GM18526 (cell line): ENCODE results near the gene WNT9A.

Experiments used
- POLR2A ChIP-seq: IDR thresholded peaks from 3 replicates; pipeline ENCODE4 v1.6.1; 2011; ENCODE audit not compliant: insufficient read length; ENCODE audit errors: extremely low read depth

Gene WNT9A

DNA sequence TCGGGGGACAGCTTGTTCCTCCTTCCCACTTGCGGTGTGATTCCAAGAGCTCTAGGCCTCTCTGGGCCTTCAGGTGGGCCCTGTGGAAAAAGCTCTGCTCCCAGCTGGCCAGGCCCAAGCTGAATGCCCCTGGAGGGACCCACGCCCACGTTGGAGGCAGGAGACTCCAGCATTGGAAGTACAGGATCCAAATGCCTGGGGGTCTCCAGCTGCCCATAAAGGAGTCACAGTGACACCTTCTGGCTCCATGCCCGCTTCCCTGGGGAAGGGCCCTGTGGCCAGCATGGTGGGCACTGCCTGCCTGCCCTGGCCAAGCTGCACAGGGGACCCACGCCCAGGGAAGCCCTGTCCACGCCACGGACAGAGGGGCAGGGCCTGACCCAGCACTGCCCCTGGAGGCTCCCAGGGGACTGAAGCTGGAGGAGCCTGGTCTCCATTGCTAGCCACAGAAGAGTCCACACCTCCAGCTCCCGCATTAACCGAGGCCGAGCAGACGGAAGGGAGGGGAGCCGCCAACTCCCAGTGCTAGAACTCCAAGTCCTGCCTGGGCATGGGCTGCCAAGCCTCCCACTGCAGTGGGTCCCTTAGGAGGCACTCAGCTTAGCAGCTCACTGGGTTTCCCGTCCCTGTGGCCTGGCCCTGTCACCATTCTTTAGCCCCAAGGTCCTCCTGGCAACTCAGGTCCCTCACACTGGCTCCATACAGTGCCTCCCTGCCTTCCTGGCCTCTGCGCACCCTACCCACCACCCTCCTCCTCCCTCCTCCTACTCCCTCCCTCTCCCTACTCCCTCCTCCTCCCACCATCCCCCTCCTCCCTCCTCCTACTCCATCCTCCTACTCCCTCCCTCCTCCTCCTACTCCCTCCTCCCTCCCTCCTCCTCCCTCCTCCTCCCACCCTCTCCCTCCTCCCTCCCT is 41.9 kb downstream of the WNT9A start:
- no peak for TF ChIP-seq POLR2A

- no peak for TF ChIP-seq POLR2A
Observed at GRCh38 chr1:227904541-227905335, 43.0 kb downstream of the WNT9A start.

- TF ChIP-seq POLR2A = no peak
Observed at GRCh38 chr1:227903614-227904501, 43.9 kb downstream of the WNT9A start.

- TF ChIP-seq POLR2A = no peak
Observed at GRCh38 chr1:227903061-227903521, 44.6 kb downstream of the WNT9A start.

- no peak for TF ChIP-seq POLR2A
Observed at GRCh38 chr1:227902641-227902990, 45.1 kb downstream of the WNT9A start.

- no peak for TF ChIP-seq POLR2A
Observed at GRCh38 chr1:227901906-227902640, 45.7 kb downstream of the WNT9A start.

DNA sequence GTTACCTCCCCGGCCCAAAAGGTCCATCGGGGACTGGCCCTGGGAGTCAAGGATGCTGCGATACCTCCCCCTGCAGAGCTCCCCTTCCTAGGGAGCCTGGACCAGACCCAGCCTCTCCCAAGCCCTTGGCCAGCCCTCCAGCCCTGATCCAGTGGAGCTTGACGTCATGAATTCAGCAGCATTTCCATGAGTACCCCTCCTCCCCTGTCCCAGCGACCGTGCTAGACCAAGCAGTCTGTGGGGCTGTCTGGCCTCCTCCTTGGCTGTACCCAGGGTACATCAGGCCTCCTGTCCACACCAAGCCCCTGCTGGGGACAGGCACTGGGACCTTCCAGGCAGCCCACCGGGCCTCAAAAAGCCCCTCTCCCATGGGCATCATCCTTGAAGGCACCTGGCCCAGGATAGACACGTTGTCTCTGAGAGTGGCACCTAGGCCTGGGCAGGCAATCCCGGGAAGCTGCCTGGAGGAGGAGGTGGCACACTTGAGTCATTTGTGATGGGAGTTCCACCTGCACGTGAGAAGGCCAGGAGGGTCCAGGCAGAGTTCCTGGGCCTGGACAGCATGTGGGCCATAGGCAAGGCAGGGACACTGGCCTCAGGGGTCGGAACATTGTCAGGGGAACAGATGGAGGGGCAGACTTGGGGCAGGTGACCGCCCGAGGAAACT is 46.4 kb downstream of the WNT9A start:
- no peak for TF ChIP-seq POLR2A

- TF ChIP-seq POLR2A = no peak
Observed at GRCh38 chr1:227900571-227901051, 47.1 kb downstream of the WNT9A start.

- no peak for TF ChIP-seq POLR2A
Observed at GRCh38 chr1:227899820-227900449, 47.8 kb downstream of the WNT9A start.

DNA sequence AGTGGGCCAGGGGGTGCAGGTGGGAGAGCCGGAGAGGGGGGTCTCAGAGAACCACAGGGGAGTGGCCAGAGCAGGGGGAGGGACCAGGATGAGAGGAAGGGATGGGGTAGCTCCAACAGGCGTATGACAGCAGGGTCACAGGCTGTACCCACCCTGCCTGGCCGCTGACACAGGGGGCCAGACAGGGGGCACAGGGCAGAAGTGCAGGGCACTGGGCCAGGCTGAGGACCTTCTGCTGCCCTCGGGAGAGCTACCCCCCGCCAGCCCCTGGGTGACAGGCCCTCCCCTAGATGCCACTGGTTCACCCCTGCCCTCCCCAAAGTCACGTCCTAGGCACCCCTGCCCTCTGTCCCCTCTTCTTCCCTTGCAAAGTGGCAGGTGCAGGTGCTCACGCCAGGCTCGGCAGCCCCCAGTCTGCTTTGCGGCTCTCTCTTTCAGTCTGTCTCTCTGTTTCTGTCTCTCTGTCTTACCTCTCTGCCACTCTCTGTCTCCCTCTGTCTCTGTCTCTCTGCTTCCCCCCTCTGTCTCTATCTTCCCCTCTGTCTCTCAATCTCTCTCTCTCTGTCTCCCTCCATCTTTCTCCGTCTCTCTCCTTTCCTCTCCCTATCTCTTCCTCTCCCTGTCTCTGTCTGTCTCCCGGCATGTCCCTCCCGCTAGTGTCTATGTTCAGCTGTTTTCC is 48.5 kb downstream of the WNT9A start:
- TF ChIP-seq POLR2A = no peak

GRCh38 chr1:227898502-227899140 is 49.1 kb downstream of the WNT9A start:
- no peak for TF ChIP-seq POLR2A

DNA sequence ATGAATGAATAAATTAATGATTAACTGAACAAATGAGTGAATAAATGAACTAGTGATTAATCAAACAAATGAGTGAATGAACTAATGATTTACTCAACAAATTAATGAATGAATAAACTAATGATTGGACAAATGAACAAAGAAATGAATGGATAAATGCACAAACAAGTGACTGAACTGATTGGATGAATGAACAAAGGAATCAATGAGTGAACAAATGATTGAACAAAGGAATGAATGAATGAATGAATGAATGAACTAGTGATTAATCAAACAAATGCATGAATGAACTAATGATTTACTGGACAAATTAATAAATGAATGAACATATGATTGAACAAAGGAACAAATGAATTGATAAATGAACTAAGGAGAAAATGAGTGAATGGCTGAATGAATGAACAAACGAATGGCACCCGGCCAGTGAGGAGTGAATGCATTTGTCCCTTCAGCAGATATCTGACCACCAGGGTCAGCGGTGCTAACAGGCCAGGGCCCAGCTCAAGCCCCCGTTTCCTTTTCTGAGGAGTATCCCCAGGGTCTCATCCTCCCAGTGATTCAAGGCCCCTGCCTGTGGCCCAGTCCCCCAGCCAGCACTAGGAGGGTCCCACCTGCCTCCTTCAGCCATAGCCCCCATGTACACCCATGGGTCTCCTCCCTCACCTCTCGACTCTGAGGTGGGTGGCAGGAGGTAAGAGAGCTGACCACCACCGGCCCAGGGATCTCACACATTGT is 49.9 kb downstream of the WNT9A start:
- TF ChIP-seq POLR2A = no peak
